ENCODE measurements around the gene SEMA3A.

- TF ChIP-seq, protein P1, sequence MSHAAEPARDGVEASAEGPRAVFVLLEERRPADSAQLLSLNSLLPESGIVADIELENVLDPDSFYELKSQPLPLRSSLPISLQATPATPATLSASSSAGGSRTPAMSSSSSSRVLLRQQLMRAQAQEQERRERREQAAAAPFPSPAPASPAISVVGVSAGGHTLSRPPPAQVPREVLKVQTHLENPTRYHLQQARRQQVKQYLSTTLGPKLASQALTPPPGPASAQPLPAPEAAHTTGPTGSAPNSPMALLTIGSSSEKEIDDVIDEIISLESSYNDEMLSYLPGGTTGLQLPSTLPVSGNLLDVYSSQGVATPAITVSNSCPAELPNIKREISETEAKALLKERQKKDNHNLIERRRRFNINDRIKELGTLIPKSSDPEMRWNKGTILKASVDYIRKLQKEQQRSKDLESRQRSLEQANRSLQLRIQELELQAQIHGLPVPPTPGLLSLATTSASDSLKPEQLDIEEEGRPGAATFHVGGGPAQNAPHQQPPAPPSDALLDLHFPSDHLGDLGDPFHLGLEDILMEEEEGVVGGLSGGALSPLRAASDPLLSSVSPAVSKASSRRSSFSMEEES (CRISPR knock-in tag; IDR thresholded peaks at IDR 0.05), result no peak
- TF ChIP-seq ZNF724P (CRISPR knock-in tag; IDR thresholded peaks at IDR 0.05; ENCODE audit: borderline replicate concordance), result no peak
Observed at GRCh38 chr7:84144480-84144879, 50.1 kb downstream of the SEMA3A start.
